AG09319 (cell line): ENCODE measurements around the gene ZIC1.

Source experiments
- DNase-seq: peaks from one replicate; pipeline ENCODE4 v3.0.0-alpha.2; 2010; ENCODE audit warnings: low read depth; ENCODE audit errors: extremely low read depth
- TF ChIP-seq, protein P1 (sequence below): IDR thresholded peaks from 2 replicates; pipeline ENCODE4 v1.5.1; 2011; ENCODE audit warnings: low read depth, mild to moderate bottlenecking, inconsistent platforms, low read length, moderate library complexity

ZIC1 gene

DNA sequence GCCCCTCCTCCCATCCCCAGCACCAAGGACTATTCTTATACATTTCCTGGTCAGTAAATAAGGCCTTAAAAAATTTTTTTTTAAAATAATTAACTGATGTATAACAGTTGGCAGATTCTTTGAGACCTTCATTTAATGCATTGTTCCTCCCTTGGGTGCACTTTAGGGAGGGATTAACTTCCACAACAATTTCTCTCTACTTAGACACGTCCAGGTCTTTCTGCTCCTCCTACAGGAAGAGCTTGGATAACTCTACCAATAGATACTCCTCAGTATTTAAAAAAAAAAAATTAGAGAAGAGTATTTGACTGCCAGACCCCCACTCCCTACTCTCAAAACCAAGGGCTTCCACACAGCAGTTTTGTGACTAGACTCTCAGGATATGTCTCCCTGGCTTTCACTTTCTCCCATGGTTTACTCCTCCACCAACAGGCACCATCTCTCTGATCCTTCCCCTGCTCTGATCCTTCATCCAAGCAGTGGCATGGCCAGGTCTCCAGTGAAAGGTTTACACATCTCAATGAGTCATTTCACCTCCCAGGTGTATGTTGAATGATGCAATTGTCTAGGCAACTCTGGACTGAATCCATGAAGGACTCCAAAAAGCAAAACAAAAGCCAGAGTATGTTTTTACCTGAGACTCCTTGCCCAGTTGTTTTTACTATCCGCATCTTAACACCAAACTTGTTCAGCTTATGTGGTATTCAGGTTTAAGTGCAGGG, 10.2 kb upstream of the ZIC1 start:
- TF ChIP-seq, protein P1, sequence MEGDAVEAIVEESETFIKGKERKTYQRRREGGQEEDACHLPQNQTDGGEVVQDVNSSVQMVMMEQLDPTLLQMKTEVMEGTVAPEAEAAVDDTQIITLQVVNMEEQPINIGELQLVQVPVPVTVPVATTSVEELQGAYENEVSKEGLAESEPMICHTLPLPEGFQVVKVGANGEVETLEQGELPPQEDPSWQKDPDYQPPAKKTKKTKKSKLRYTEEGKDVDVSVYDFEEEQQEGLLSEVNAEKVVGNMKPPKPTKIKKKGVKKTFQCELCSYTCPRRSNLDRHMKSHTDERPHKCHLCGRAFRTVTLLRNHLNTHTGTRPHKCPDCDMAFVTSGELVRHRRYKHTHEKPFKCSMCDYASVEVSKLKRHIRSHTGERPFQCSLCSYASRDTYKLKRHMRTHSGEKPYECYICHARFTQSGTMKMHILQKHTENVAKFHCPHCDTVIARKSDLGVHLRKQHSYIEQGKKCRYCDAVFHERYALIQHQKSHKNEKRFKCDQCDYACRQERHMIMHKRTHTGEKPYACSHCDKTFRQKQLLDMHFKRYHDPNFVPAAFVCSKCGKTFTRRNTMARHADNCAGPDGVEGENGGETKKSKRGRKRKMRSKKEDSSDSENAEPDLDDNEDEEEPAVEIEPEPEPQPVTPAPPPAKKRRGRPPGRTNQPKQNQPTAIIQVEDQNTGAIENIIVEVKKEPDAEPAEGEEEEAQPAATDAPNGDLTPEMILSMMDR = no peak
- no peak for DNase-seq

DNA sequence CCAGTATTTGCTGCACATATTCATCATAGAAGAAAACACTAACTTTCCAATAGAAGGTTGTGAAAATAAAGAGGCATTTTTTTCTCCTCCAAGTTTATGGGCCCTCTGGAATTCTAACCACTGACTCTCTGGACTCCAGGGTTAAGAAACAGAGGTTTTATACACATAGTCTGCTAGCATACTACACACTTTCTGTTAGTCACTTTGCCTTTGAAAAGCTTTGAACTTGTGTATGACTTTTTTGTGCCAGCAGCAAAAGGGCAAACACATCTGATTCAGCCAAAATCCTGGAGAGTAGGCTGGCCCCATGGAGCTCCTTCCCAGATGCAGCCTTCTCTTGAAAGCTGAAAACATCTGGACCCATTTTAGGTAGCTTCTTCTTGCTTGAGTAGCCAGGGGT, 9.1 kb upstream of the ZIC1 start:
- DNase-seq = no peak
- TF ChIP-seq, protein P1 = no peak

DNA sequence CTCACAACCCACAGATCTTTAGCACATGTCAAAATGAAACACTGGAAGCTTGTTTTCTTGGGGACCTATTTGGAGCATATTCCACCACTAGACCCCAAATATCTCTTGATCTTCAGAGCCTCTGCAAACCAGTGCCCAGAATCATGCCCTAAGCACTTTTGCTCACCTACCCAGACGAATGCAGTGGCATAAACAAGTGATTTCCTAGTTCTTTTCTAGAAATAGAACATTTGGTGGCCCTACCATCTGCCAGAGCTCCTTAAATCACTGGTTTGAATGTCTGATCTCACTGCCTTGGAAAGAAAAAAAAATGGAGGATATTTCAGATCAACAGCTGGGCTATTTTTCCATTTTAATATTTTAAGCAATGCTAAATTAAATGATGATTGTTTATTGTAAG, 8.2 kb upstream of the ZIC1 start:
- TF ChIP-seq, protein P1 = no peak
- DNase-seq = no peak

DNA sequence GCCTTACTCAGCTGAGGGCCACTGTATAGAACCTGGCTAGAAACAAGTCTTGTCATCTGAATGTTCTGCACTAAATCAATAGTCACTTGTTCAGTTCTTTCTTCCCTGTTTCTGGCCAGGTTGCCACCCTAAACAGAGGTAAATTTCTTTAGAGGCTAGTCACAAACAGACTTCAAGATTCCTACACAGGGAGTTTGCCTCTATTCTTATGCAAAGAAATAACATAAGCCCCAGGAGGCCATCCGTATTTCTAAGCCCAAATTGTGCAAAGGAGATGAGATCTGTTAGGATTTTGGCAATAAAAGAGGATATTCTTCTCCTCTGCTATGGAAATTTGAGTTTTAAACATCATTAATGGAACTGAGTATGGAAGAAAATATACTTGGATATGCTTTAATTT, 7.7 kb upstream of the ZIC1 start:
- TF ChIP-seq, protein P1 = no peak
- no peak for DNase-seq

- TF ChIP-seq, protein P1 = no peak
- no peak for DNase-seq
Measured at GRCh38 chr3:147402159-147402558, 7.0 kb upstream of the ZIC1 start.

- no peak for DNase-seq
- TF ChIP-seq, protein P1 = no peak
Measured at GRCh38 chr3:147403511-147403910, 5.7 kb upstream of the ZIC1 start.

- DNase-seq = no peak
- TF ChIP-seq, protein P1 = no peak
Measured at GRCh38 chr3:147404000-147404799, 5.0 kb upstream of the ZIC1 start.
